22Rv1 (cell line): ENCODE data around the gene NIPSNAP2.

ENCODE experiments used
- CTCF ChIP-seq: fragments of 450-650 bp; IDR thresholded peaks from 2 replicates; pipeline ENCODE4 v1.5.1; 2017; ENCODE audit warnings: mild to moderate bottlenecking
- ZFX ChIP-seq: fragments of 450-650 bp; IDR thresholded peaks from 2 replicates; pipeline ENCODE4 v1.6.1; 2017; ENCODE audit warnings: antibody characterized with exemption, borderline replicate concordance

DNA sequence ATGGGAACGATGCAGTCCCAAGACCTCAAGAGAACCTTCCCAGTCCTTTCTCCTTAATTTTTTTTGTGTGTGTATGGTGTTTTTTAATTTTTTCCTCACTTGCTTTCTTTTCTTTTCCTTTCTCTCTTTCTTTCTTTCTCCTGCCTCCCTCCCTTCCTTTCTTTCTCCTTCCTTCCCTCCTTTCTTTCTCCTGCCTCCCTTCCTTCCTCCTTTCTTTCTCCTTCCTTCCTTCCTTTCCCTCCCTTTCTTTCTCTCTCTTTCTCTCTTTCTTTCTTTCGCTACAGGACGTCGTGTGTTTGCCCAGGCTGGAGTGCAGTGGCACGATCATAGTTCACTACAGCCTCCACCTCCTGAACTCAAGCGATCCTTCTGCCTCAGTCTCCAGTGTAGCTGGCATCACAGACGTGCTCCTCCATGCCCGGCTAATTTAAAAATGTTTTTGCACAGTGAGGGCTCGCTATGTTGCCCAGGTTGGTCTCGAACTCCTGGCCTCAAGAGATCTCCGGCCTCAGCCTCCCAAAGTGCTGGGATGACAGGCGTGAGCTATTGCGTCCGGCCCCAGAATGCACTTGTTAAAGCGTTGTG, 709 bp upstream of the NIPSNAP2 start:
- TF ChIP-seq CTCF, result no peak
- TF ChIP-seq ZFX, result no peak
